WTC11 (cell line): ENCODE data around the gene BICDL1. TPM values are rescaled to one million over a fixed set of nuclear protein-coding genes. Genes with fewer than 3 reads are reported as not detected.

Experiments
- ATAC-seq: fragments of 200-7000 bp; cut with Tn5 transposase; 2 replicates; pipeline ENCODE4 v1.10.0; 2021; ENCODE audit warnings: mild to moderate bottlenecking, moderate library complexity
- CTCF ChIA-PET: fragments of 300-600 bp; sonication (Branson Sonifier 250); formaldehyde crosslinking; loops from one replicate; lab custom pipeline; 2021; ENCODE audit warnings: antibody characterized with exemption; lab: Charles Lee
- POLR2A ChIA-PET: fragments of 350-600 bp; sonication (Branson Sonifier 250); formaldehyde crosslinking; loops from one replicate; lab custom pipeline; 2021; ENCODE audit warnings: antibody characterized with exemption; lab: Charles Lee
- DNase-seq: peaks from one replicate; pipeline ENCODE4 v3.0.0; 2021; ENCODE audit warnings: low spot score
- H3K27ac Mint-ChIP-seq: 2 replicates; pipeline ENCODE4 v1.8.0; 2021; ENCODE audit warnings: mixed read lengths
- H3K27me3 Mint-ChIP-seq: 2 replicates; pipeline ENCODE4 v1.8.0; 2021; ENCODE audit warnings: low read depth, mild to moderate bottlenecking, moderate library complexity, mixed read lengths
- H3K36me3 Mint-ChIP-seq: 2 replicates; pipeline ENCODE4 v1.8.0; 2021; ENCODE audit warnings: mixed read lengths
- H3K4me1 Mint-ChIP-seq: 2 replicates; pipeline ENCODE4 v1.8.0; 2022; ENCODE audit warnings: mixed read lengths
- H3K4me3 Mint-ChIP-seq: 2 replicates; pipeline ENCODE4 v1.8.0; 2021; ENCODE audit warnings: mild to moderate bottlenecking, moderate library complexity, mixed read lengths
- H3K9me3 Mint-ChIP-seq: 2 replicates; pipeline ENCODE4 v1.8.0; 2021; ENCODE audit warnings: mixed read lengths
- CREM ChIP-seq: sonication (generic); formaldehyde crosslinking; IDR thresholded peaks from 2 replicates; pipeline ENCODE4 v1.8.1; 2022; ENCODE audit warnings: mild to moderate bottlenecking, missing genetic modification reagents, moderate library complexity
- ELF4 ChIP-seq: sonication (generic); formaldehyde crosslinking; IDR thresholded peaks from 2 replicates; pipeline ENCODE4 v1.8.1; 2022; ENCODE audit warnings: low read depth, mild to moderate bottlenecking, moderate library complexity, missing genetic modification reagents
- ESRRA ChIP-seq: sonication (generic); formaldehyde crosslinking; IDR thresholded peaks from 2 replicates; pipeline ENCODE4 v1.8.1; 2022; ENCODE audit warnings: mild to moderate bottlenecking, missing genetic modification reagents, borderline replicate concordance
- ETV6 ChIP-seq: sonication (generic); formaldehyde crosslinking; IDR thresholded peaks from 2 replicates; pipeline ENCODE4 v1.8.1; 2022; ENCODE audit warnings: mild to moderate bottlenecking, missing genetic modification reagents
- GABPB1 ChIP-seq: sonication (generic); formaldehyde crosslinking; IDR thresholded peaks from 2 replicates; pipeline ENCODE4 v1.8.1; 2023; ENCODE audit warnings: mild to moderate bottlenecking, missing genetic modification reagents
- GTF2I ChIP-seq: fragments of 250-450 bp; sonication (Bioruptor Pico); conservative IDR thresholded peaks from 2 replicates; pipeline ENCODE4 v1.4.0; 2021; ENCODE audit warnings: mild to moderate bottlenecking
- NFYB ChIP-seq: sonication (generic); formaldehyde crosslinking; conservative IDR thresholded peaks from 2 replicates; pipeline ENCODE4 v1.8.0; 2022; ENCODE audit warnings: low read depth, missing genetic modification reagents
- SMAD3 ChIP-seq: sonication (generic); formaldehyde crosslinking; IDR thresholded peaks from 2 replicates; pipeline ENCODE4 v1.8.0; 2022; ENCODE audit warnings: missing genetic modification reagents, mild to moderate bottlenecking, borderline replicate concordance
- ZNF121 ChIP-seq: sonication (generic); formaldehyde crosslinking; IDR thresholded peaks from 2 replicates; pipeline ENCODE4 v1.8.0; 2023; ENCODE audit warnings: missing genetic modification reagents
- ZNF232 ChIP-seq: sonication (generic); formaldehyde crosslinking; IDR thresholded peaks from 2 replicates; pipeline ENCODE4 v1.8.0; 2022; ENCODE audit warnings: mild to moderate bottlenecking, missing genetic modification reagents
- ZNF423 ChIP-seq: fragments of 250-450 bp; sonication (Bioruptor Pico); IDR thresholded peaks from 2 replicates; pipeline ENCODE4 v2.1.2; 2022; ENCODE audit warnings: mild to moderate bottlenecking, moderate library complexity
- total RNA-seq: library from RNA; stranded (reverse); gene quantifications from 3 replicates; pipeline ENCODE4 v1.2.3, GENCODE V29; 2021
- TF ChIP-seq, protein P1 (sequence below): sonication (generic); formaldehyde crosslinking; IDR thresholded peaks from 2 replicates; pipeline ENCODE4 v1.8.1; 2023; ENCODE audit warnings: mild to moderate bottlenecking, missing genetic modification reagents, moderate library complexity
- TF ChIP-seq, protein P2 (sequence below): sonication (generic); formaldehyde crosslinking; conservative IDR thresholded peaks from 2 replicates; pipeline ENCODE4 v1.8.1; 2022; ENCODE audit warnings: mild to moderate bottlenecking, missing genetic modification reagents
- TF ChIP-seq, protein P3 (sequence below): sonication (generic); formaldehyde crosslinking; IDR thresholded peaks from 2 replicates; pipeline ENCODE4 v1.8.0; 2023; ENCODE audit warnings: missing genetic modification reagents, mild to moderate bottlenecking, borderline replicate concordance
- TF ChIP-seq, protein P4 (sequence below): fragments of 250-450 bp; sonication (Bioruptor Pico); IDR thresholded peaks from 2 replicates; pipeline ENCODE4 v2.1.2; 2022; ENCODE audit warnings: mild to moderate bottlenecking, moderate library complexity
- TF ChIP-seq, protein P5 (sequence below): fragments of 200-600 bp; IDR thresholded peaks from 2 replicates; pipeline ENCODE4 v1.8.0; 2022; ENCODE audit warnings: antibody characterized with exemption
- TF ChIP-seq, protein P6 (sequence below): sonication (generic); formaldehyde crosslinking; IDR thresholded peaks from 2 replicates; pipeline ENCODE4 v1.8.1; 2022; ENCODE audit warnings: mild to moderate bottlenecking, moderate library complexity, missing genetic modification reagents
- TF ChIP-seq, protein P7 (sequence below): sonication (generic); formaldehyde crosslinking; IDR thresholded peaks from 2 replicates; pipeline ENCODE4 v1.8.1; 2023; ENCODE audit warnings: mild to moderate bottlenecking, moderate library complexity, missing genetic modification reagents
- TF ChIP-seq, protein P8 (sequence below): sonication (generic); formaldehyde crosslinking; IDR thresholded peaks from 2 replicates; pipeline ENCODE4 v1.8.1; 2023; ENCODE audit warnings: mild to moderate bottlenecking, missing genetic modification reagents, moderate library complexity
- TF ChIP-seq, protein P9 (sequence below): fragments of 250-450 bp; sonication (Bioruptor Pico); IDR thresholded peaks from 2 replicates; pipeline ENCODE4 v1.8.0; 2021; ENCODE audit warnings: mild to moderate bottlenecking

Gene BICDL1
- total RNA-seq, 1 experiment from 2014 or later: 23.1 TPM

DNA sequence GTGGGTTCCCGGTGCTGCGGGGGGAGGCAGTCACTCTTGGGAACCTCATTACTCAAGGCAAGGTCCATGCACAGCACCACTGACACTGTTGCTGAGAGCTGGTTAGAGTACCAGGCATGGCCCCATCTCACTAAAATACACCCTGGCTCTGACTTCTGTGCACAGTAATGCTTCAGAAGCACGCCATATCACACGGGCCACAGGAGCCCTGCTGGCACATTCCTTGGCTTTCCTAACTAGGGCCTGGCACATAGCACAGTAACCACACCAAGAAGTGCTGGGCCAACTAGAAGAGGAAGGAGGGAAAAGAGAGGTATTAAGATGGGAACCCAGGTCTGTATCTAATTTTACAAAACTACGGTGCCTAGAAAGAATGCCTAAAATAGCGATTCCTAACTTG is 141.0 kb downstream of the BICDL1 start:
- DNase-seq (no peak), ATAC-seq (no peak)
- Mint-ChIP-seq H3K4me1 (peaks cover 15% of the 10 kb centered on the region), H3K27ac (peak overlapping the region; percentile 49; the same call in 1 of the 2 replicates), H3K36me3 (peaks cover 77% of the 10 kb centered on the region), H3K4me3 (no peak overlapping the region), H3K27me3 (no peaks in the 10 kb centered on the region), H3K9me3 (no peaks in the 10 kb centered on the region)
- ChIA-PET CTCF (no interaction called here), POLR2A (no interaction called here)
- no peak for TF ChIP-seq ZNF121 (CRISPR knock-in tag)
- TF ChIP-seq, protein P1, sequence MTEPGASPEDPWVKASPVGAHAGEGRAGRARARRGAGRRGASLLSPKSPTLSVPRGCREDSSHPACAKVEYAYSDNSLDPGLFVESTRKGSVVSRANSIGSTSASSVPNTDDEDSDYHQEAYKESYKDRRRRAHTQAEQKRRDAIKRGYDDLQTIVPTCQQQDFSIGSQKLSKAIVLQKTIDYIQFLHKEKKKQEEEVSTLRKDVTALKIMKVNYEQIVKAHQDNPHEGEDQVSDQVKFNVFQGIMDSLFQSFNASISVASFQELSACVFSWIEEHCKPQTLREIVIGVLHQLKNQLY (CRISPR knock-in tag): no peak
- no peak for TF ChIP-seq ELF4 (CRISPR knock-in tag)
- TF ChIP-seq, protein P2, sequence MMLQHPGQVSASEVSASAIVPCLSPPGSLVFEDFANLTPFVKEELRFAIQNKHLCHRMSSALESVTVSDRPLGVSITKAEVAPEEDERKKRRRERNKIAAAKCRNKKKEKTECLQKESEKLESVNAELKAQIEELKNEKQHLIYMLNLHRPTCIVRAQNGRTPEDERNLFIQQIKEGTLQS (CRISPR knock-in tag): no peak
- TF ChIP-seq, protein P3, sequence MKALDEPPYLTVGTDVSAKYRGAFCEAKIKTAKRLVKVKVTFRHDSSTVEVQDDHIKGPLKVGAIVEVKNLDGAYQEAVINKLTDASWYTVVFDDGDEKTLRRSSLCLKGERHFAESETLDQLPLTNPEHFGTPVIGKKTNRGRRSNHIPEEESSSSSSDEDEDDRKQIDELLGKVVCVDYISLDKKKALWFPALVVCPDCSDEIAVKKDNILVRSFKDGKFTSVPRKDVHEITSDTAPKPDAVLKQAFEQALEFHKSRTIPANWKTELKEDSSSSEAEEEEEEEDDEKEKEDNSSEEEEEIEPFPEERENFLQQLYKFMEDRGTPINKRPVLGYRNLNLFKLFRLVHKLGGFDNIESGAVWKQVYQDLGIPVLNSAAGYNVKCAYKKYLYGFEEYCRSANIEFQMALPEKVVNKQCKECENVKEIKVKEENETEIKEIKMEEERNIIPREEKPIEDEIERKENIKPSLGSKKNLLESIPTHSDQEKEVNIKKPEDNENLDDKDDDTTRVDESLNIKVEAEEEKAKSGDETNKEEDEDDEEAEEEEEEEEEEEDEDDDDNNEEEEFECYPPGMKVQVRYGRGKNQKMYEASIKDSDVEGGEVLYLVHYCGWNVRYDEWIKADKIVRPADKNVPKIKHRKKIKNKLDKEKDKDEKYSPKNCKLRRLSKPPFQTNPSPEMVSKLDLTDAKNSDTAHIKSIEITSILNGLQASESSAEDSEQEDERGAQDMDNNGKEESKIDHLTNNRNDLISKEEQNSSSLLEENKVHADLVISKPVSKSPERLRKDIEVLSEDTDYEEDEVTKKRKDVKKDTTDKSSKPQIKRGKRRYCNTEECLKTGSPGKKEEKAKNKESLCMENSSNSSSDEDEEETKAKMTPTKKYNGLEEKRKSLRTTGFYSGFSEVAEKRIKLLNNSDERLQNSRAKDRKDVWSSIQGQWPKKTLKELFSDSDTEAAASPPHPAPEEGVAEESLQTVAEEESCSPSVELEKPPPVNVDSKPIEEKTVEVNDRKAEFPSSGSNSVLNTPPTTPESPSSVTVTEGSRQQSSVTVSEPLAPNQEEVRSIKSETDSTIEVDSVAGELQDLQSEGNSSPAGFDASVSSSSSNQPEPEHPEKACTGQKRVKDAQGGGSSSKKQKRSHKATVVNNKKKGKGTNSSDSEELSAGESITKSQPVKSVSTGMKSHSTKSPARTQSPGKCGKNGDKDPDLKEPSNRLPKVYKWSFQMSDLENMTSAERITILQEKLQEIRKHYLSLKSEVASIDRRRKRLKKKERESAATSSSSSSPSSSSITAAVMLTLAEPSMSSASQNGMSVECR (CRISPR knock-in tag): no peak
- TF ChIP-seq, protein P4, sequence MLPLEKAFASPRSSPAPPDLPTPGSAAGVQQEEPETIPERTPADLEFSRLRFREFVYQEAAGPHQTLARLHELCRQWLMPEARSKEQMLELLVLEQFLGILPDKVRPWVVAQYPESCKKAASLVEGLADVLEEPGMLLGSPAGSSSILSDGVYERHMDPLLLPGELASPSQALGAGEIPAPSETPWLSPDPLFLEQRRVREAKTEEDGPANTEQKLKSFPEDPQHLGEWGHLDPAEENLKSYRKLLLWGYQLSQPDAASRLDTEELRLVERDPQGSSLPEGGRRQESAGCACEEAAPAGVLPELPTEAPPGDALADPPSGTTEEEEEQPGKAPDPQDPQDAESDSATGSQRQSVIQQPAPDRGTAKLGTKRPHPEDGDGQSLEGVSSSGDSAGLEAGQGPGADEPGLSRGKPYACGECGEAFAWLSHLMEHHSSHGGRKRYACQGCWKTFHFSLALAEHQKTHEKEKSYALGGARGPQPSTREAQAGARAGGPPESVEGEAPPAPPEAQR (CRISPR knock-in tag): no peak
- no peak for TF ChIP-seq CREM
- no peak for TF ChIP-seq ZNF232 (CRISPR knock-in tag)
- TF ChIP-seq, protein P5, sequence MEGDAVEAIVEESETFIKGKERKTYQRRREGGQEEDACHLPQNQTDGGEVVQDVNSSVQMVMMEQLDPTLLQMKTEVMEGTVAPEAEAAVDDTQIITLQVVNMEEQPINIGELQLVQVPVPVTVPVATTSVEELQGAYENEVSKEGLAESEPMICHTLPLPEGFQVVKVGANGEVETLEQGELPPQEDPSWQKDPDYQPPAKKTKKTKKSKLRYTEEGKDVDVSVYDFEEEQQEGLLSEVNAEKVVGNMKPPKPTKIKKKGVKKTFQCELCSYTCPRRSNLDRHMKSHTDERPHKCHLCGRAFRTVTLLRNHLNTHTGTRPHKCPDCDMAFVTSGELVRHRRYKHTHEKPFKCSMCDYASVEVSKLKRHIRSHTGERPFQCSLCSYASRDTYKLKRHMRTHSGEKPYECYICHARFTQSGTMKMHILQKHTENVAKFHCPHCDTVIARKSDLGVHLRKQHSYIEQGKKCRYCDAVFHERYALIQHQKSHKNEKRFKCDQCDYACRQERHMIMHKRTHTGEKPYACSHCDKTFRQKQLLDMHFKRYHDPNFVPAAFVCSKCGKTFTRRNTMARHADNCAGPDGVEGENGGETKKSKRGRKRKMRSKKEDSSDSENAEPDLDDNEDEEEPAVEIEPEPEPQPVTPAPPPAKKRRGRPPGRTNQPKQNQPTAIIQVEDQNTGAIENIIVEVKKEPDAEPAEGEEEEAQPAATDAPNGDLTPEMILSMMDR: no peak
- TF ChIP-seq, protein P6, sequence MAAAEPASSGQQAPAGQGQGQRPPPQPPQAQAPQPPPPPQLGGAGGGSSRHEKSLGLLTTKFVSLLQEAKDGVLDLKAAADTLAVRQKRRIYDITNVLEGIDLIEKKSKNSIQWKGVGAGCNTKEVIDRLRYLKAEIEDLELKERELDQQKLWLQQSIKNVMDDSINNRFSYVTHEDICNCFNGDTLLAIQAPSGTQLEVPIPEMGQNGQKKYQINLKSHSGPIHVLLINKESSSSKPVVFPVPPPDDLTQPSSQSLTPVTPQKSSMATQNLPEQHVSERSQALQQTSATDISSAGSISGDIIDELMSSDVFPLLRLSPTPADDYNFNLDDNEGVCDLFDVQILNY (CRISPR knock-in tag): no peak
- TF ChIP-seq ESRRA (CRISPR knock-in tag): no peak
- TF ChIP-seq, protein P7, sequence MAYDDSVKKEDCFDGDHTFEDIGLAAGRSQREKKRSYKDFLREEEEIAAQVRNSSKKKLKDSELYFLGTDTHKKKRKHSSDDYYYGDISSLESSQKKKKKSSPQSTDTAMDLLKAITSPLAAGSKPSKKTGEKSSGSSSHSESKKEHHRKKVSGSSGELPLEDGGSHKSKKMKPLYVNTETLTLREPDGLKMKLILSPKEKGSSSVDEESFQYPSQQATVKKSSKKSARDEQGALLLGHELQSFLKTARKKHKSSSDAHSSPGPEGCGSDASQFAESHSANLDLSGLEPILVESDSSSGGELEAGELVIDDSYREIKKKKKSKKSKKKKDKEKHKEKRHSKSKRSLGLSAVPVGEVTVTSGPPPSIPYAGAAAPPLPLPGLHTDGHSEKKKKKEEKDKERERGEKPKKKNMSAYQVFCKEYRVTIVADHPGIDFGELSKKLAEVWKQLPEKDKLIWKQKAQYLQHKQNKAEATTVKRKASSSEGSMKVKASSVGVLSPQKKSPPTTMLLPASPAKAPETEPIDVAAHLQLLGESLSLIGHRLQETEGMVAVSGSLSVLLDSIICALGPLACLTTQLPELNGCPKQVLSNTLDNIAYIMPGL (CRISPR knock-in tag): no peak
- no peak for TF ChIP-seq GTF2I (CRISPR knock-in tag)
- TF ChIP-seq SMAD3 (CRISPR knock-in tag): no peak
- TF ChIP-seq, protein P8, sequence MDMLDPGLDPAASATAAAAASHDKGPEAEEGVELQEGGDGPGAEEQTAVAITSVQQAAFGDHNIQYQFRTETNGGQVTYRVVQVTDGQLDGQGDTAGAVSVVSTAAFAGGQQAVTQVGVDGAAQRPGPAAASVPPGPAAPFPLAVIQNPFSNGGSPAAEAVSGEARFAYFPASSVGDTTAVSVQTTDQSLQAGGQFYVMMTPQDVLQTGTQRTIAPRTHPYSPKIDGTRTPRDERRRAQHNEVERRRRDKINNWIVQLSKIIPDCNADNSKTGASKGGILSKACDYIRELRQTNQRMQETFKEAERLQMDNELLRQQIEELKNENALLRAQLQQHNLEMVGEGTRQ (CRISPR knock-in tag): no peak
- no peak for TF ChIP-seq ZNF423 (CRISPR knock-in tag)
- TF ChIP-seq ETV6: no peak
- TF ChIP-seq, protein P9, sequence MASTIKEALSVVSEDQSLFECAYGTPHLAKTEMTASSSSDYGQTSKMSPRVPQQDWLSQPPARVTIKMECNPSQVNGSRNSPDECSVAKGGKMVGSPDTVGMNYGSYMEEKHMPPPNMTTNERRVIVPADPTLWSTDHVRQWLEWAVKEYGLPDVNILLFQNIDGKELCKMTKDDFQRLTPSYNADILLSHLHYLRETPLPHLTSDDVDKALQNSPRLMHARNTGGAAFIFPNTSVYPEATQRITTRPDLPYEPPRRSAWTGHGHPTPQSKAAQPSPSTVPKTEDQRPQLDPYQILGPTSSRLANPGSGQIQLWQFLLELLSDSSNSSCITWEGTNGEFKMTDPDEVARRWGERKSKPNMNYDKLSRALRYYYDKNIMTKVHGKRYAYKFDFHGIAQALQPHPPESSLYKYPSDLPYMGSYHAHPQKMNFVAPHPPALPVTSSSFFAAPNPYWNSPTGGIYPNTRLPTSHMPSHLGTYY (CRISPR knock-in tag): no peak
- TF ChIP-seq NFYB (CRISPR knock-in tag): no peak
- TF ChIP-seq GABPB1 (CRISPR knock-in tag): no peak
